DMS79 treated with DMSO at 0.1 percent for 48 hours (cell line): ENCODE results near the gene CHRNA4.
"Not testable (repeated sequence)": the region's sequence is repeated elsewhere in the genome, so short reads cannot be mapped to it uniquely, and the experiment has no call there.

Source experiments
- DNase-seq: peaks from one replicate; lab custom pipeline; 2025; lab: John Stamatoyannopoulos, UW

CHRNA4 gene

GRCh38 chr20:63308218-63308911 lies 52.8 kb downstream of the CHRNA4 start:
- no peak for DNase-seq

- no peak for DNase-seq
These were observed 53.5 kb downstream of the CHRNA4 start for GRCh38 chr20:63307538-63308217.

GRCh38 chr20:63306673-63307537 lies 54.2 kb downstream of the CHRNA4 start:
- DNase-seq = no peak

- not testable (repeated sequence) for DNase-seq
These were observed 55.0 kb downstream of the CHRNA4 start for GRCh38 chr20:63305933-63306672.

- no peak for DNase-seq
These were observed 55.8 kb downstream of the CHRNA4 start for GRCh38 chr20:63305393-63305792.

- DNase-seq = no peak
These were observed 58.0 kb downstream of the CHRNA4 start for GRCh38 chr20:63303095-63303666.

GRCh38 chr20:63301671-63302070 lies 59.5 kb downstream of the CHRNA4 start:
- DNase-seq = no peak

- no peak for DNase-seq
These were observed 62.3 kb downstream of the CHRNA4 start for GRCh38 chr20:63298731-63299312.

- no peak for DNase-seq
These were observed 63.2 kb downstream of the CHRNA4 start for GRCh38 chr20:63297796-63298572.

GRCh38 chr20:63297371-63297781 lies 63.8 kb downstream of the CHRNA4 start:
- DNase-seq = no peak

- no peak for DNase-seq
These were observed 64.4 kb downstream of the CHRNA4 start for GRCh38 chr20:63296531-63297299.

GRCh38 chr20:63295846-63296245 lies 65.3 kb downstream of the CHRNA4 start:
- DNase-seq = no peak

GRCh38 chr20:63295422-63295821 lies 65.7 kb downstream of the CHRNA4 start:
- no peak for DNase-seq

GRCh38 chr20:63295018-63295417 lies 66.1 kb downstream of the CHRNA4 start:
- no peak for DNase-seq

GRCh38 chr20:63294536-63294900 lies 66.6 kb downstream of the CHRNA4 start:
- DNase-seq = no peak

- no peak for DNase-seq
These were observed 67.1 kb downstream of the CHRNA4 start for GRCh38 chr20:63293871-63294535.

GRCh38 chr20:63293456-63293855 lies 67.7 kb downstream of the CHRNA4 start:
- DNase-seq = no peak
